GM10248 (cell line): Measurements from ENCODE around the gene NDOR1.

Source experiments
- CTCF ChIA-PET: fragments of 300-600 bp; sonication (Branson Sonifier 250); formaldehyde crosslinking; extraction: SDS; loops from one replicate; lab custom pipeline; 2021; ENCODE audit warnings: antibody characterized with exemption; lab: Yijun Ruan, JAX
- POLR2A ChIA-PET: fragments of 350-650 bp; sonication (Branson Sonifier 250); formaldehyde crosslinking; extraction: SDS; loops from one replicate; lab custom pipeline; 2020; ENCODE audit warnings: antibody characterized with exemption; lab: Yijun Ruan, JAX
- DNase-seq: peaks from one replicate; pipeline ENCODE4 v3.0.0; 2012; ENCODE audit errors: extremely low spot score
- TF ChIP-seq, protein P1 (sequence below): IDR thresholded peaks from 2 replicates; pipeline ENCODE4 v1.5.1; 2012; ENCODE audit warnings: mild to moderate bottlenecking, low read depth; ENCODE audit errors: extremely low read depth, missing control alignments, control extremely low read depth

NDOR1 gene

DNA sequence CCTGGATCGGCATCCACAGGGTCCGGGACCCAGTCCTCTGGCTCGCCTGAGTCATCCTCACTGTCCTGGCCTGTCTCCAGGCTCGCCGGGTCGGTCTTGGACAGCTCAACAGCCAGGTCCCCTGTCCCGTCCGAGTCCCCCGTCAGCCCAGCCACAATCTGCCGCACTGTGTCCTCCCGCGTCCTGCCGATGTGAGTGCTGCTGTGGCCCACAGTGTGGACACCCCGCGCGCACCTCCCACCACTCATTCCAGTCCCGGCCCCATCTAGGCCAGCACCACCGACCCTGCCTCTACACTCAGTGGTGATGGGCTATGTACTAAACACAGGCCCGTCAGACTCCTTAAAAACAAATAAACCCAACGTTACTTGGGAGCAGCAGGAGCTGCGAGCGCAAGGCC is 23.8 kb upstream of the NDOR1 start:
- POLR2A ChIA-PET: no interaction called here
- DNase-seq: no peak
- TF ChIP-seq, protein P1, sequence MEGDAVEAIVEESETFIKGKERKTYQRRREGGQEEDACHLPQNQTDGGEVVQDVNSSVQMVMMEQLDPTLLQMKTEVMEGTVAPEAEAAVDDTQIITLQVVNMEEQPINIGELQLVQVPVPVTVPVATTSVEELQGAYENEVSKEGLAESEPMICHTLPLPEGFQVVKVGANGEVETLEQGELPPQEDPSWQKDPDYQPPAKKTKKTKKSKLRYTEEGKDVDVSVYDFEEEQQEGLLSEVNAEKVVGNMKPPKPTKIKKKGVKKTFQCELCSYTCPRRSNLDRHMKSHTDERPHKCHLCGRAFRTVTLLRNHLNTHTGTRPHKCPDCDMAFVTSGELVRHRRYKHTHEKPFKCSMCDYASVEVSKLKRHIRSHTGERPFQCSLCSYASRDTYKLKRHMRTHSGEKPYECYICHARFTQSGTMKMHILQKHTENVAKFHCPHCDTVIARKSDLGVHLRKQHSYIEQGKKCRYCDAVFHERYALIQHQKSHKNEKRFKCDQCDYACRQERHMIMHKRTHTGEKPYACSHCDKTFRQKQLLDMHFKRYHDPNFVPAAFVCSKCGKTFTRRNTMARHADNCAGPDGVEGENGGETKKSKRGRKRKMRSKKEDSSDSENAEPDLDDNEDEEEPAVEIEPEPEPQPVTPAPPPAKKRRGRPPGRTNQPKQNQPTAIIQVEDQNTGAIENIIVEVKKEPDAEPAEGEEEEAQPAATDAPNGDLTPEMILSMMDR: no peak
- CTCF ChIA-PET: interaction anchor here (1.1 to 2.6 kb wide), 3 partner anchors 17 to 55 kb away, joined by 3 to 7 read pairs (median 6); partner anchors contain the start of gene TPRN

DNA sequence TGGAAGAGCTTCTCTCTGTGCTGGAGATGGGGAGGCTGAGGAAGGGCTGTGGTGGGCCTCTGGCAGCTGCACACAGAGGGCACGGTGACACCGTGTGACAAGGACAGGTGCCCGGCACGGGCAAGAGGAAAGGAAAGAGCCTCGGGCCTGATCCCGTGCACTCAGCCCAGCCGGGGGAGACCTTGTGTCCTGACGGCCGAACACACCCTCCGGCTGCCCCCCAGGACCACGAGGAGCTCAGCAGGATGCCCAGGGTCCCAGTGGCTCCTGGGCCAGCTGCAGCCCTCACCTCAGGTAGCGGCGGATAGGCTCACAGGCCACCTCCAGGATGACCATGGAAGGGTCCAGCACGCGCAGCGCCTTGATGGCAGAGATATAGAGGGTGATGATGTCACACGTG is 22.7 kb upstream of the NDOR1 start:
- no peak for DNase-seq
- TF ChIP-seq, protein P1: no peak
- ChIA-PET CTCF (interaction anchor here (2.6 kb wide), 1 partner anchor 54 kb away, joined by 7 read pairs; no protein-coding TSS in a partner anchor), POLR2A (no interaction called here)

DNA sequence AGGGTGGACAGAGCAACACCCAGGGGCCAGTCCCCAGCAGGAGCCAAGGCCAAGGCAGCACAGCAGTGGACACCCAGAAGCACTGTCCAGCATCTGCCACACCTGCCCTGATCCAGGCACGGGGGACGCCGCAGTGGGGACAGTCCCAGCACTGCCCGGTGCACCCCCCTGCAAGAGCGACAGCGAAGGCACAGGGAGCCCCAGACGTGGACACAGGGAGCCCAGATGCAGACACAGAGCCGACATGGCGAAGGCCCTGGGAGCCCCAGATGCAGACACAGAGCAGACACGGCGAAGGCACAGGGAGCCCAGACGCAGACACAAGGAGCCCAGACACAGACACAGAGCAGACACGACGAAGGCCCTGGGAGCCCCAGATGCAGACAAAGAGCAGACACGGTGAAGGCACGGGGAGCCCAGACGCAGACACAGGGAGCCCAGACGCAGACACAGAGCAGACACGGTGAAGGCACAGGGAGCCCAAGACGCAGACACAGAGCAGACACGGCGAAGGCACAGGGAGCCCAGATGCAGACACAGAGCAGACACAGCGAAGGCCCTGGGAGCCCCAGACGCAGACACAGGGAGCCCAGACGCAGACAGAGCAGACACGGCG is 21.4 kb upstream of the NDOR1 start:
- TF ChIP-seq, protein P1: no peak
- DNase-seq: no peak
- ChIA-PET CTCF (no interaction called here), POLR2A (interaction anchor here (1.0 kb wide), 1 partner anchor 12 kb away, joined by 3 read pairs; the partner anchor contains the start of gene TMEM210)

DNA sequence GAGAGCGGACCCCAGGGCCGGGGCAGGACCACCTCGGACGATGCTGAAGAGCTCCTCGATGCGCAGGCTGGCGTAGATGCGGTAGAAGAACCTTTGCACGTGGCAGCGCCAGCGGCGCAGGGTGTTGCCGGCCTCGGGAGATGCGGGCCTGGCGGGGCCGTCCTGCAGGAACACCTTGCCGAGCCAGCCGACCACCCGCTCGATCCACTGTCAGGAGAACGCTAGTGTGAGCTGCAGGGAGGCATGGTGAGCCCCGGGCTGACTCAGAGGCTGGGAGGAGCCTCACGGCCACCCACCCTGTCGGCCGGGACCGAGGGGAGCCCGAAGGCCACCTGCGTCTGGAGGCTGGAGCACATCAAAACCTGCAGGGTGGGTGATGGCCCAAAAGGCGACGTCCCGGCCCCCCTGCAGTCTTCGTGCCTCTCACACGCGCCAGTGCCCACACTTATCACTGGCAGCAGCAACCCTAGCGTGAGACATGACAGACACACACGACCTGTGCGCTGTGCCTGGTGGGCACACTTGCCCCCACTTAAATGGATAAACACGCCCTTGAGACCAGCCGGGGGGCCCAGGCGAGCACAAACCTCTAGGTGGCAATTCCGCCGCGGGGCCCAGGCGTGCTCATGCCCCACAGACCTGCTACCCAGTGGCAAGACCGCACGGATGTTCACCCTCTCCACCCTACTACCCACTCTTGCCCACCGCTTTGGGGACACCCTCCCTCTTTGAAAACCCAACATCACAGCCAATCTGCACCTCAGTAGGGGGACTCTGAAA is 20.4 kb upstream of the NDOR1 start:
- ChIA-PET CTCF (no interaction called here), POLR2A (interaction anchor here (1.0 kb wide), 1 partner anchor 13 kb away, joined by 3 read pairs; the partner anchor contains the start of gene TMEM210)
- DNase-seq: no peak
- TF ChIP-seq, protein P1: no peak

DNA sequence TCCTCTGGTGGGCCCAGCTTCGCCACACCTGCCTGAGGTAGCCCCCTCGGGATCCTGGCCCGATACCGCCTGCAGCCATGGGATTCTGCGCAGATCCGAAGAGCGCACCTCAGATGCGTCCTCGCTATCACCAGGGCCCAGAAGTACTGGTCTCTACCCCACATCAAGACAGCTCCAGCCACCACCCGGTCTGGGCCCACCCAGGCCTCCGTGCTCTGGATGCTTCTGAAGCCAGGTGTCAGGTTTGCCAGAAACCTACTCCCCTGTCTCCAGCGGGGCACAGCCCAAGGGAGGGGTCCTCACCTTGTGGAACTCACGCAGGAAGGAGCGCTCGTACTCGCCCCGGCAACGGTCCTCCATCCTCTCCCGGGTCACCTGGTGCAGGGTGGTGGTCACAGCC is 19.6 kb upstream of the NDOR1 start:
- no peak for DNase-seq
- TF ChIP-seq, protein P1: no peak
- CTCF ChIA-PET: no interaction called here
- POLR2A ChIA-PET: no interaction called here

DNA sequence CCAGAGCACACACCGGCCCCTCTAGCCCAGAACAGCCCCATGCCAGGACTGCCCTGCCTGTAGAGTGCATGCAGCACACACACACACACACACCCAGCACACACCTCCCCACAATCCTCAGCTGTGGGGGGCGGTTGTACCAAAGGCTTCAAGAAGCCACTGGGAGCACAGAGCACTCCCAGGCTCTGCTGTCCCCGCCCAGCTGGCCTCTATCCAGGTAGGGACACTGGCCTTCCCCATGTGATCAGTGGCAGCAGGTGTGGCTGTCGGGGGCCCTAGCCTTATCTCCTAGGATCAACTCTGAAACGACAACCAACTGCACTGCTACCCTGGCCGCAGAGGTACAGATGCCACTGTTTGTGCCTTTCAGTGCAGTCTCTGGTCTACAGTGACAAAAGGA is 19.1 kb upstream of the NDOR1 start:
- POLR2A ChIA-PET: no interaction called here
- CTCF ChIA-PET: interaction anchor here (1.5 to 3.3 kb wide), 2 partner anchors 10 to 50 kb away, joined by 7 to 24 read pairs; no protein-coding TSS in a partner anchor
- DNase-seq: no peak
- TF ChIP-seq, protein P1: no peak
